Gastrocnemius medialis (tissue), 4 donors: Measurements from ENCODE around the gene NUTM1. TPM values are rescaled to one million over a fixed set of nuclear protein-coding genes. Genes with fewer than 3 reads are reported as not detected.

Experiments used
- microRNA counts, 2 donors: library from miRNA; unstranded; fragments of <30 nt; microRNA quantifications; one replicate each; lab custom pipeline; 2016
- microRNA-seq, 2 donors: library from miRNA; unstranded; fragments of <30 nt; microRNA quantifications; one replicate each; pipeline ENCODE4, GENCODE V29; 2016; ENCODE audit warnings: borderline replicate concordance in 2 of 2
- total RNA-seq, 4 donors: library from RNA; depleted of rRNA; stranded (reverse); fragments of >200 nt; gene quantifications; one replicate each; pipeline versions ENCODE4 v1.1.0 to v1.2.3, GENCODE V29; 2016

NUTM1 gene
- total RNA-seq, 4 donors from 2014 or later, result not detected

MicroRNAs within 50 kb of the gene (microRNA counts, 767-probe panel; counts per million panel counts)
- microRNA hsa-miR-1233 (lab: Ali Mortazavi, UCI), result 356 to 448 counts per million in 2 donors

Small RNAs within 50 kb of the gene (microRNA-seq; reads per million reads assigned to microRNA genes)
- 0 reads per million in 2 donors for gene MIR1233-1

Other genes with a start within 250 kb of the NUTM1 start
- gene EMC7, start 241.5 kb upstream of the NUTM1 start, total RNA-seq, result 10 to 100 TPM; 36.6 to 66.8 (median 48.3) TPM
- gene PGBD4, start 241.2 kb upstream of the NUTM1 start, total RNA-seq, result 1 to 10 TPM in 2 of 4 donors, under 1 TPM in 2; 0.73 to 1.9 (median 1.2) TPM
- gene KATNBL1, start 133.2 kb upstream of the NUTM1 start, total RNA-seq, result 10 to 100 TPM in 3 of 4 donors, 1 to 10 TPM in 1; 9.2 to 24.9 (median 12.3) TPM
- 100 to 1,000 TPM; 205 to 230 (median 213) TPM for gene EMC4, start 118.3 kb upstream of the NUTM1 start, total RNA-seq
- 10 to 100 TPM; 17.3 to 25.4 (median 19.5) TPM for gene SLC12A6, start 5.5 kb upstream of the NUTM1 start, total RNA-seq
- 100 to 1,000 TPM; 142 to 194 (median 170) TPM for gene NOP10, start 179 bp upstream of the NUTM1 start, total RNA-seq
- 1 to 10 TPM; 1.7 to 7.4 (median 4.0) TPM for gene LPCAT4, start 23.9 kb downstream of the NUTM1 start, total RNA-seq
- gene GOLGA8A, start 94.5 kb downstream of the NUTM1 start, total RNA-seq, result 1 to 10 TPM in 3 of 4 donors, under 1 TPM in 1; 0.85 to 7.0 (median 3.1) TPM
- 10 to 100 TPM in 2 of 4 donors, 1 to 10 TPM in 2; 2.5 to 55.5 (median 22.9) TPM for gene GOLGA8B, start 240.3 kb downstream of the NUTM1 start, total RNA-seq